ENCODE results near the gene PRSS12. TPM values are rescaled to one million over a fixed set of nuclear protein-coding genes. Genes with fewer than 3 reads are reported as not detected.

Gene PRSS12
- total RNA-seq, 2 experiments from 2014 or later = not detected

DNA sequence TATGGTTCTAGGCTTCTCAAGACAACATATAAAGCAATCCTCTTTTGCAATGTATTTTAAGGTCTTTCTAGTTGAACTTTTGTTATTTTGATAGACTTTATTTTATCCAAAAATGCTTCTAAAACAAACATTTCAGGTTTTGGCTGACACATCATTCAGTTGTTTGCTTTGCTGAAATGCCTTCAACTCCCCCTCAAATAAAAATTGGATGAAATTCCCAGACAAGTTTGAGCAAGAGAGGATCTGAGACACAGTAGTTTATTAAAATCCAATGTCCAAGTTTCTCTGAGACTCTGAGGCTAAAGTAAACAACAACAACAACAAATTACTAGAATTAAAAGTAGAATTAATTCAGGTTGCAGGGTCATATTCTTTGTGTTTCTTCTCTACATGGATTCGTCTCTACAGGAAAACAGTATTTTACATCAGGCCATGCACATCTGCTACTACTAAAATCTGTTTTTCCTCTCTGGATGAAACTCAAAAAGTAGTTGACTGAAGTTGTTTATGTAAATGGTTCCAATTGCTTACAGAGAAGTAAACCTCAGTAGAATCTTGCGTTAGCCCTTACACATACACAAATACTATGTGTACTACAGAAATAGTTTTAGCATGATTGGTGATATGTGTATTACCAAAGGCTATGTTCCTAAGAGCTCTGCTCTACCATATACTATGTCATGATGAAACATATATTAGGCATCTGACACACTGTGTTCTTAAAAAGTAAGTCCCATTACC, 64.9 kb downstream of the PRSS12 start:
- Histone ChIP-seq H3K9me3 (ENCODE audit: low read length) (no peaks in the 10 kb centered on the region), H3K4me1 (ENCODE audit: insufficient read depth, low read length, poor library complexity, severe bottlenecking) (peaks cover 17% of the 10 kb centered on the region), H3K4me2 (ENCODE audit: low read length) (no peak overlapping the region), H3K36me3 (ENCODE audit: insufficient read depth, low read length) (no peaks in the 10 kb centered on the region), H3K27ac (ENCODE audit: low read depth, low read length, poor library complexity, severe bottlenecking) (no peak overlapping the region), H2AFZ (ENCODE audit: low read length) (no peak overlapping the region), H3K9me2 (ENCODE audit: insufficient read depth, low read length) (no peaks in the 10 kb centered on the region), H3K4me3 (ENCODE audit: low read depth, low read length, poor library complexity, severe bottlenecking) (no peak overlapping the region), H4K20me1 (ENCODE audit: insufficient read depth, low read length) (no peaks in the 10 kb centered on the region), H3K79me2 (ENCODE audit: insufficient read depth, low read depth, low read length) (no peaks in the 10 kb centered on the region)
- TF ChIP-seq EZH2phosphoT487 (IDR thresholded peaks at IDR 0.05; ENCODE audit: borderline replicate concordance, low read depth, low read length) = no peak
- TF ChIP-seq, protein P1, sequence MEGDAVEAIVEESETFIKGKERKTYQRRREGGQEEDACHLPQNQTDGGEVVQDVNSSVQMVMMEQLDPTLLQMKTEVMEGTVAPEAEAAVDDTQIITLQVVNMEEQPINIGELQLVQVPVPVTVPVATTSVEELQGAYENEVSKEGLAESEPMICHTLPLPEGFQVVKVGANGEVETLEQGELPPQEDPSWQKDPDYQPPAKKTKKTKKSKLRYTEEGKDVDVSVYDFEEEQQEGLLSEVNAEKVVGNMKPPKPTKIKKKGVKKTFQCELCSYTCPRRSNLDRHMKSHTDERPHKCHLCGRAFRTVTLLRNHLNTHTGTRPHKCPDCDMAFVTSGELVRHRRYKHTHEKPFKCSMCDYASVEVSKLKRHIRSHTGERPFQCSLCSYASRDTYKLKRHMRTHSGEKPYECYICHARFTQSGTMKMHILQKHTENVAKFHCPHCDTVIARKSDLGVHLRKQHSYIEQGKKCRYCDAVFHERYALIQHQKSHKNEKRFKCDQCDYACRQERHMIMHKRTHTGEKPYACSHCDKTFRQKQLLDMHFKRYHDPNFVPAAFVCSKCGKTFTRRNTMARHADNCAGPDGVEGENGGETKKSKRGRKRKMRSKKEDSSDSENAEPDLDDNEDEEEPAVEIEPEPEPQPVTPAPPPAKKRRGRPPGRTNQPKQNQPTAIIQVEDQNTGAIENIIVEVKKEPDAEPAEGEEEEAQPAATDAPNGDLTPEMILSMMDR (conservative IDR thresholded peaks at IDR 0.05; ENCODE audit: low read length) = no peak
- ChIA-PET CTCF (ENCODE audit: unreplicated experiment) (no interaction called here), POLR2A (no interaction called here)
- intact Hi-C loops (cut with micrococcal nuclease; ENCODE audit: unreplicated experiment) = loop anchor here (10.0 kb wide), 3 partner anchors 217 to 597 kb away; partner anchors contain the start of gene SYNPO2
- BruUV-seq (replicated peaks) = no TSS peak
- DNase-seq (ENCODE audit: low spot score) = no peak

GRCh38 chr4:118286685-118287084, 66.1 kb downstream of the PRSS12 start:
- Histone ChIP-seq H3K4me1 (ENCODE audit: insufficient read depth, low read length, poor library complexity, severe bottlenecking) (peaks cover 29% of the 10 kb centered on the region), H3K27ac (ENCODE audit: low read depth, low read length, poor library complexity, severe bottlenecking) (no peak overlapping the region), H3K79me2 (ENCODE audit: insufficient read depth, low read depth, low read length) (no peaks in the 10 kb centered on the region), H3K36me3 (ENCODE audit: insufficient read depth, low read length) (peaks cover 11% of the 10 kb centered on the region), H3K9me2 (ENCODE audit: insufficient read depth, low read length) (no peaks in the 10 kb centered on the region), H3K9me3 (ENCODE audit: low read length) (no peaks in the 10 kb centered on the region), H2AFZ (ENCODE audit: low read length) (no peak overlapping the region), H3K4me2 (ENCODE audit: low read length) (no peak overlapping the region), H4K20me1 (ENCODE audit: insufficient read depth, low read length) (peaks cover 4% of the 10 kb centered on the region), H3K4me3 (ENCODE audit: low read depth, low read length, poor library complexity, severe bottlenecking) (no peak overlapping the region)
- intact Hi-C loops (cut with micrococcal nuclease; ENCODE audit: unreplicated experiment) = loop anchor here (10.0 kb wide), 3 partner anchors 218 to 598 kb away; partner anchors contain the start of gene SYNPO2
- ChIA-PET POLR2A (no interaction called here), CTCF (ENCODE audit: unreplicated experiment) (no interaction called here)
- TF ChIP-seq, protein P1 (conservative IDR thresholded peaks at IDR 0.05; ENCODE audit: low read length) = no peak
- DNase-seq (ENCODE audit: low spot score) = no peak
- no TSS peak for BruUV-seq (replicated peaks)

GRCh38 chr4:118285931-118286330, 66.9 kb downstream of the PRSS12 start:
- H3K79me2 ChIP-seq (ENCODE audit: insufficient read depth, low read depth, low read length) = no peaks in the 10 kb centered on the region
- ChIA-PET CTCF (ENCODE audit: unreplicated experiment) (no interaction called here), POLR2A (interaction anchor here (0.6 kb wide), 1 partner anchor 1783 kb away, joined by 3 read pairs; no protein-coding TSS in a partner anchor)
- intact Hi-C loops (cut with micrococcal nuclease; ENCODE audit: unreplicated experiment) = loop anchor here (10.0 kb wide), 3 partner anchors 219 to 599 kb away; partner anchors contain the start of gene SYNPO2
- no peaks in the 10 kb centered on the region for H3K9me2 ChIP-seq (ENCODE audit: insufficient read depth, low read length)
- no TSS peak for BruUV-seq (replicated peaks)
- DNase-seq (ENCODE audit: low spot score) = no peak
- TF ChIP-seq, protein P1 (conservative IDR thresholded peaks at IDR 0.05; ENCODE audit: low read length) = no peak
- TF ChIP-seq EZH2phosphoT487 (IDR thresholded peaks at IDR 0.05; ENCODE audit: borderline replicate concordance, low read depth, low read length) = no peak
- no peak overlapping the region for H3K4me2 ChIP-seq (ENCODE audit: low read length)
- H4K20me1 ChIP-seq (ENCODE audit: insufficient read depth, low read length) = peaks cover 11% of the 10 kb centered on the region
- no peak overlapping the region for H2AFZ ChIP-seq (ENCODE audit: low read length)
- no peaks in the 10 kb centered on the region for H3K9me3 ChIP-seq (ENCODE audit: low read length)
- peaks cover 18% of the 10 kb centered on the region for H3K36me3 ChIP-seq (ENCODE audit: insufficient read depth, low read length)
- peaks cover 36% of the 10 kb centered on the region for H3K4me1 ChIP-seq (ENCODE audit: insufficient read depth, low read length, poor library complexity, severe bottlenecking)
- no peak overlapping the region for H3K27ac ChIP-seq (ENCODE audit: low read depth, low read length, poor library complexity, severe bottlenecking)
- H3K4me3 ChIP-seq (ENCODE audit: low read depth, low read length, poor library complexity, severe bottlenecking) = no peak overlapping the region
